ENCODE results near the gene KCTD21.
"Not testable (repeated sequence)": the region's sequence is repeated elsewhere in the genome, so short reads cannot be mapped to it uniquely, and the experiment has no call there.

Gene KCTD21

GRCh38 chr11:78188286-78189173, at the start of gene KCTD21, which contains the start of gene USP35:
KCTD21 (minus strand) TSS chr11:78188626; CDS start chr11:78174554, 14,072 bp downstream.
USP35 (plus strand) TSS chr11:78188919; CDS start chr11:78196246, 7,327 bp downstream.
- peak; percentile 80 for DNase-seq

DNA sequence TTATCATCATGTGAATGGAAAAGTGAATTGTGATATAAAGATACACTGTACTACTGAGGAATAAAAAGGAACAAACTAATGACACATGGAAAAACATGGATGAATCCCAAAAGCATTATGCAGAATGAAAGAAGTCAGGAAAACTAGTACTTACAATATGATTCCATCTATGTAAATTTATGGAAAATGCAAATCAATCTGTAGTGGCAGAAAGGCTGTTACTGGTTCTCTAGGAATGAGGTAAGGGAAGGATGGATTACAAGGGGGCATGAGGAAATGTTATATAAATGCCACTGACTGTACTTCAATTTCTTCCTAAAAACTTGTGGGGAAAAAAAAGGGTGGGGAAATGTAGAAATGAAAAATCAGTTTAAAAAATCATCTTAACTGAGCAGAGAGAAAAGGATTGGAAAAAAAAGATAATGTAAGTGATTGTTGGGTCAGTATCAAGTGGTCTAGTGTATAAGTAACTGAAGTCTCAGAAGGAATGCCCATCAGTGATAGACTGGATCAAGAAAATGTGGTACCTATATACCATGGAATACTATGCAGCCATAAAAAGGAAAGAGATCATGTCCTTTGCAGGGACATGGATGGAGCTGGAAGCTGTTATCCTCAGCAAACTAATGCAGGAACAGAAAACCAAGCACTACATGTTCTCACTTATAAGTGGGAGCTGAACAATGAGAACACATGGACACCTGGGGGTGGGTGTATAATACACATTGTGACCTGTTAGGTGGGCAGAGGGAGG, 49.0 kb upstream of the KCTD21 start:
- DNase-seq: no peak

DNA sequence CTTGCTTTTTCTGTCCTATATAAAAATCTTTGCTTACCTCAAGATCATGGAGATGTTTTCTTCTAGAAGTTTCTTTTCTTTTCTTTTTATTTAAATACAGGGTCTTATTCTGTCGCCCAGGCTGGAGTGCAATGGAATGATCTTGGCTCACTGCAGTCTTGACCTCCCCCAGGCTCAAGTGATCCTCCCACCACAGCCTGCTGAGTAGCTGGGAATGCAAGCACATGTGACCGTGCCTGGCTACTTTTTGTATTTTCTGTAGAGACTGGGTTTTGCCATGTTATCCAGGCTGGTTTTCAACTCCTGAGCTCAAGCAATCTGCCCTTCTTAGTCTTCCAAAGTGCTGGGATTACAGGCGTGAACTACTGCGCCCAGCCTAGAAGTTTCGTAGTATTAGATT, 45.6 kb upstream of the KCTD21 start:
- DNase-seq: no peak

- not testable (repeated sequence) for DNase-seq
Measured at GRCh38 chr11:78233046-78233445, 44.6 kb upstream of the KCTD21 start.

GRCh38 chr11:78231962-78232501, 43.6 kb upstream of the KCTD21 start:
- DNase-seq: no peak

GRCh38 chr11:78230161-78230877, 41.9 kb upstream of the KCTD21 start:
- no peak for DNase-seq

GRCh38 chr11:78229106-78229505, 40.7 kb upstream of the KCTD21 start:
- DNase-seq: no peak

GRCh38 chr11:78228467-78228866, 40.0 kb upstream of the KCTD21 start:
- peak; percentile 17 for DNase-seq

GRCh38 chr11:78227921-78228320, 39.5 kb upstream of the KCTD21 start:
- no peak for DNase-seq

- DNase-seq: no peak
Measured at GRCh38 chr11:78226684-78227680, 38.6 kb upstream of the KCTD21 start.

DNA sequence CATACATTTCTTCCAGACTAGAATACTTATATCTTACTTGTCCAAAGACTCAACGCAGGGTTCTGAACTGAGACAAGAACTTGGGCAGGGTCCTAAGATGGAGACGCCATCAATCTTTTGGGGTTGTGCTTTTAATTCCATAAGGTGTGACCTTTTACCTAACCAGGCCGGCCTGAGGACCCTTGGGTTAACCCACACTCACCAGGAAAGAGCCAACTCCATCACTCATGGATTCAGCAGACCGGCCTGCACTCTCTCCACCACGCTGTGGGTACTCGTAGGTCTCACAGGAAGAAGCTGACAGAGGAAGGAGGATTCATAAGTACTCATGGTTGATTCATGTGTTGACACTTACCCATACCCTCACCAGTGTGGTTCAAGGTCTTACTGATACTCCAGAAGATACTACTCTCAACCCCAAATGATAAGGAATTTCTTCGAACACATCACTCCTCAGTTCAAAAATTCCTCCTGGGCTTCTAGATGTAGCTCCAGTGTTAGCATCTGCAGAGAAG, 36.5 kb upstream of the KCTD21 start:
- no peak for DNase-seq

DNA sequence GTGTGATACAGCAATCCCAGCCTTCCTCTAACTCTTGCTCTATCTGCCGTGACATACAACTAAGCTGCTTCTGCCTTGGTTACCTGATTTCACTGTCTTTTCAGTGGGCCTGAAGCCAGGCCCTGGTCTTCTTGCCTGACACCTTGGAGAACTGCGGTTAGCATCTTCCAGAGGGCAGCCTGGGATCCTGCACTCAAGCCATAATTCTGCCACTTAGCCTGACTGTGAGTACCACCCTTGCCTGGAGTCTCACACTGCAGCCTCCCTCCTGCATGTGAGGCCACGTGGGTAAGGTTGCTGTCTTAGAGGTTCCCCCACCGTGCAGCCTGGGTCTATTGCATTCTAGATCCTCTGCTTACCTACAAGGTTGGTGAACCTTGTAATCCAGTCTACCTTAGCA, 36.1 kb upstream of the KCTD21 start:
- DNase-seq: no peak

- no peak for DNase-seq
Measured at GRCh38 chr11:78223320-78223954, 35.0 kb upstream of the KCTD21 start.

DNA sequence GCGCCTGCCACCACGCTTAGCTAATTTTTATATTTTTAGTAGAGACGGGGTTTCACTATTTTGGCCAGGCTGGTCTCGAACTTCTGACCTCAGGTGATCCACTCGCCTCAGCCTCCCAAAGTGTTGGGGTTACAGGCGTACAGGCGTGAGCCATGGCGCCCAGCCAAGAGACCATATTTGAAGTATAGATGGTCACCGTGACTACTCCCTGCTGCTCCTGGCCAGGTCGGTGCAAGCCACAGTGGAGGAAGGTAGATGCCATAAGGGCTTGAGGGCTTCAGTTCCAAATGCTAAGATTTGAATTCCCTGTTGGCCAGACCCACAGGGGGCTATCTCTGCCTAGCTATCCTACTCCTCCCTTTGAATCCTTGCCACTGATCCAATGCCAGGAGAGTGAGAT, 34.3 kb upstream of the KCTD21 start:
- DNase-seq: not testable (repeated sequence)

- DNase-seq: no peak
Measured at GRCh38 chr11:78221396-78222315, 33.2 kb upstream of the KCTD21 start.

DNA sequence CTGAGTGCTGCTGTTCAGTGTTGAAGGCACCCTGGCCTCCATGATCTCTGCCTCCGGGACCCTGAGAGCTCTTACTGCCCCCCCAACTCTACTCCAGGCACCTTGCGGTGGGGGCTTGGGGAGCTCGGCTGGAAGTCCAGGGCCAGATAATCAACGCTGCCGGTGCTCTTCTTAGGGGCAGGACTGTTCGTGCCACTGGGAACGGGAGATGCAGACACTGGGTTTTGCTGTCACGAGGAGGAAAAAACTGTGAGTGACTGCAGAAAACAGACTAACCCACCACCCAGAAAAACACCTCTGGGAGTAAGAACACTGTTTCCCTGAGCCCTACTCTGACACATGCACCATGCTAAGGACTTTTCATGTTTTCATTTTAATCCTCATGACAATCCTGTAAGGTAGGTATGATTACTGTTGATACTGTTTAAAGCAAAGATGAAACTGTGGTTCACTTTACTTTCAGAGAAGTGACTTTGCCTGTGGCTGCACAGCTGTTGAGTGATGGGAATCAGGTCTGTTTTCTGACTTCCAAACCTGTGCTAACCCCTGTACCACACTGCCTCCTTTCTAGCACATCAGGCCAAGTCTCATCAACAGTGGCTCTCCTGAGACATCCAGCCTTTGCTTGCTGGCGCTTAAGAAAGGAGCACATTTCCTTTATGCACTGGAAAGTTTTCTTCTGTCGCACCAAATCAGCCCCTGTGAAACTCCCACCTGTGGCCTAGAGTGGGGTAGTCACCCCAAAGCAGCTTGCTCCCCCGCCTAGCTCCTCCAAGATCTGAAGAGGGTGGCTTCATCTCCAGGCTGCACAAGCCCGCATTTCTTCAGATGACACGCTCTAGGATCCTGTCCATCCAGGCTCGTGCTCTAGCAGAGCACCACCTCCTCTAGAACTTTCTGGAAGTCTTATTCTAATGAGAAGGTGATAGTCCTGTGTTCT, 32.1 kb upstream of the KCTD21 start:
- DNase-seq: no peak

DNA sequence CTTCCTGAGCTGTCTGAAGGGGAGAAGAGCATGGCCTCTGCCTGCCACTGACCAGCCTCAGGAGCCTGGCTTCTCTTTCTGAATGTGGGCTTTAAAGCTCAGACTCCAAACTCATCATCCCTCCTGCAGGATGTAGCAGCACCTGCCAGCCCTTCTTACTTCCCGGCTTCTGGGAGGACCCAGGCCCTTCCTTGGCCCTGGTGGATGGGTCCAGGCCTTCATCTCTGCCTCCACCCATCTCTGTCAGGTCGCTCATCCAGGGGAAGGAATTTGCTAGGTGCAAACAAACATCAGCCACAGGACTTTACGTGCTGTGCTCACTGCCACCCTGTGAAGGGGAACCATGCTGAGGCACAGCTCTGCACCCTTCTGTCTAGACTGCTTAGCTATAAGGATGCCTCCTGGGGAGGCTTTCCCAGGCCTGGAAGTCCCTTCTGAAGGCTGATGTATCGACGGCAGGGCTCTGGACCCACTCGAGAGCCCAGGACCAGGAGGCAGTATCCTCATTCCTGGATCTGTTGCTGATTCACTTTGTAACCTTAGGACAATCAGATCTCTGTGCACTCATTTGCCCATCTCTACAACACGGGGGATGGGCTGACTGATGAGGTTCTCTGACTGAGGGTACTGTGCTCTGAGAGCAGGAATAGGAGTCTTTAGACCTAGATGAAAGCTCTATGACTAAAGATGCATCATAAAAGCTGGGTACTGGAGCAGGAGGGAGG, 31.2 kb upstream of the KCTD21 start:
- no peak for DNase-seq
